Panc1 (cell line): Measurements from ENCODE around the gene TOM1.

ENCODE experiments used
- POLR2AphosphoS5 ChIP-seq: IDR thresholded peaks from 2 replicates; pipeline ENCODE4 v1.6.1; 2012; ENCODE audit warnings: mild to moderate bottlenecking, low read depth, low read length, moderate library complexity
- SIN3A ChIP-seq: IDR thresholded peaks from 2 replicates; pipeline ENCODE4 v1.6.1; 2012; ENCODE audit warnings: low read depth, mild to moderate bottlenecking, low read length, moderate library complexity, borderline replicate concordance; ENCODE audit not compliant: insufficient read depth
- TF ChIP-seq, protein P1 (sequence below): fragments of 450-650 bp; IDR thresholded peaks from 2 replicates; pipeline ENCODE4 v1.5.1; 2017; ENCODE audit warnings: mild to moderate bottlenecking
- TF ChIP-seq, protein P2 (sequence below), 2 experiments: IDR thresholded peaks; 2 replicates each; pipeline ENCODE4 v1.6.1; 2011 to 2012; ENCODE audit warnings: low read depth in 2 of 2, control low read depth in 1 of 2, low read length in 1 of 2, mild to moderate bottlenecking in 1 of 2, moderate library complexity in 1 of 2; ENCODE audit not compliant: insufficient read depth in 1 of 2

DNA sequence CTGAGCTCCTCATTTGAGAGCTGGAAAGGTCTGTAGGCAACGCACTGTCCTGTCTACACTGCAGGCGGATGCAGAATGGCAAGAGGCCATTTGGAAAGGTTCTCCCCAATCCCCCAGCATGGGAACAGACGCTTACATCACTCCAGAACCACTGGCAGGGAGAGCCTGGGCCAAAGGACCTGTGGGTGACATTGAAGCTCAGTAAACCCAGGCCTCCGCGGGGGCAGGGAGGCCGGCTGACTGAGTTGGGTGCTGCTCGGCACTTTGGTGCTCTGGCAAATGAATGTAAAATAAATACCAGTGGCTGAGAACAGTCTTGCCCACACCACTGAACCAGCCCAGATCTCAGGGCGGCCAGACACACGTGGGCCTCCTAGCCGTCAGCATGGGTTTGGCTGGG, 22.4 kb downstream of the TOM1 start:
- TF ChIP-seq, protein P1, sequence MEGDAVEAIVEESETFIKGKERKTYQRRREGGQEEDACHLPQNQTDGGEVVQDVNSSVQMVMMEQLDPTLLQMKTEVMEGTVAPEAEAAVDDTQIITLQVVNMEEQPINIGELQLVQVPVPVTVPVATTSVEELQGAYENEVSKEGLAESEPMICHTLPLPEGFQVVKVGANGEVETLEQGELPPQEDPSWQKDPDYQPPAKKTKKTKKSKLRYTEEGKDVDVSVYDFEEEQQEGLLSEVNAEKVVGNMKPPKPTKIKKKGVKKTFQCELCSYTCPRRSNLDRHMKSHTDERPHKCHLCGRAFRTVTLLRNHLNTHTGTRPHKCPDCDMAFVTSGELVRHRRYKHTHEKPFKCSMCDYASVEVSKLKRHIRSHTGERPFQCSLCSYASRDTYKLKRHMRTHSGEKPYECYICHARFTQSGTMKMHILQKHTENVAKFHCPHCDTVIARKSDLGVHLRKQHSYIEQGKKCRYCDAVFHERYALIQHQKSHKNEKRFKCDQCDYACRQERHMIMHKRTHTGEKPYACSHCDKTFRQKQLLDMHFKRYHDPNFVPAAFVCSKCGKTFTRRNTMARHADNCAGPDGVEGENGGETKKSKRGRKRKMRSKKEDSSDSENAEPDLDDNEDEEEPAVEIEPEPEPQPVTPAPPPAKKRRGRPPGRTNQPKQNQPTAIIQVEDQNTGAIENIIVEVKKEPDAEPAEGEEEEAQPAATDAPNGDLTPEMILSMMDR, result no peak
- TF ChIP-seq SIN3A (no peak), POLR2AphosphoS5 (no peak)
- TF ChIP-seq, protein P2, sequence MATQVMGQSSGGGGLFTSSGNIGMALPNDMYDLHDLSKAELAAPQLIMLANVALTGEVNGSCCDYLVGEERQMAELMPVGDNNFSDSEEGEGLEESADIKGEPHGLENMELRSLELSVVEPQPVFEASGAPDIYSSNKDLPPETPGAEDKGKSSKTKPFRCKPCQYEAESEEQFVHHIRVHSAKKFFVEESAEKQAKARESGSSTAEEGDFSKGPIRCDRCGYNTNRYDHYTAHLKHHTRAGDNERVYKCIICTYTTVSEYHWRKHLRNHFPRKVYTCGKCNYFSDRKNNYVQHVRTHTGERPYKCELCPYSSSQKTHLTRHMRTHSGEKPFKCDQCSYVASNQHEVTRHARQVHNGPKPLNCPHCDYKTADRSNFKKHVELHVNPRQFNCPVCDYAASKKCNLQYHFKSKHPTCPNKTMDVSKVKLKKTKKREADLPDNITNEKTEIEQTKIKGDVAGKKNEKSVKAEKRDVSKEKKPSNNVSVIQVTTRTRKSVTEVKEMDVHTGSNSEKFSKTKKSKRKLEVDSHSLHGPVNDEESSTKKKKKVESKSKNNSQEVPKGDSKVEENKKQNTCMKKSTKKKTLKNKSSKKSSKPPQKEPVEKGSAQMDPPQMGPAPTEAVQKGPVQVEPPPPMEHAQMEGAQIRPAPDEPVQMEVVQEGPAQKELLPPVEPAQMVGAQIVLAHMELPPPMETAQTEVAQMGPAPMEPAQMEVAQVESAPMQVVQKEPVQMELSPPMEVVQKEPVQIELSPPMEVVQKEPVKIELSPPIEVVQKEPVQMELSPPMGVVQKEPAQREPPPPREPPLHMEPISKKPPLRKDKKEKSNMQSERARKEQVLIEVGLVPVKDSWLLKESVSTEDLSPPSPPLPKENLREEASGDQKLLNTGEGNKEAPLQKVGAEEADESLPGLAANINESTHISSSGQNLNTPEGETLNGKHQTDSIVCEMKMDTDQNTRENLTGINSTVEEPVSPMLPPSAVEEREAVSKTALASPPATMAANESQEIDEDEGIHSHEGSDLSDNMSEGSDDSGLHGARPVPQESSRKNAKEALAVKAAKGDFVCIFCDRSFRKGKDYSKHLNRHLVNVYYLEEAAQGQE (IDR thresholded peaks at IDR 0.05; ENCODE audit: insufficient read depth in 1 of 2, low read depth in 2 of 2, low read length in 1 of 2), result no peak
